Kidney epithelial cell (primary cell): ENCODE results near the gene SYT11. TPM values are rescaled to one million over a fixed set of nuclear protein-coding genes. Genes with fewer than 3 reads are reported as not detected.
"Not testable (repeated sequence)": the region's sequence is repeated elsewhere in the genome, so short reads cannot be mapped to it uniquely, and the experiment has no call there.

Experiments
- DNase-seq: peaks from one replicate; pipeline ENCODE4 v3.0.0-alpha.2; 2010; ENCODE audit warnings: low read depth
- H3K27me3 ChIP-seq: 2 replicates; pipeline ENCODE4 v1.6.0; 2011; ENCODE audit warnings: low read length; ENCODE audit not compliant: control insufficient read depth, insufficient read depth
- H3K36me3 ChIP-seq: 2 replicates; pipeline ENCODE4 v1.5.1; 2011; ENCODE audit warnings: low read length; ENCODE audit not compliant: control insufficient read depth, insufficient read depth
- H3K4me3 ChIP-seq: 2 replicates; pipeline ENCODE4 v1.5.1; 2011; ENCODE audit warnings: low read depth, mild to moderate bottlenecking, control low read depth, low read length
- total RNA-seq: library from RNA; depleted of rRNA; stranded (reverse); fragments of >200 nt; gene quantifications from 2 replicates; pipeline ENCODE4 v1.2.3, GENCODE V29; 2015
- TF ChIP-seq, protein P1 (sequence below): IDR thresholded peaks from 2 replicates; pipeline ENCODE4 v1.5.1; 2011; ENCODE audit warnings: mild to moderate bottlenecking, moderate library complexity, low read length, control low read depth, inconsistent platforms; ENCODE audit not compliant: insufficient read depth, poor library complexity, severe bottlenecking

Gene SYT11
- total RNA-seq, 1 donor from 2014 or later: 28.1 TPM

DNA sequence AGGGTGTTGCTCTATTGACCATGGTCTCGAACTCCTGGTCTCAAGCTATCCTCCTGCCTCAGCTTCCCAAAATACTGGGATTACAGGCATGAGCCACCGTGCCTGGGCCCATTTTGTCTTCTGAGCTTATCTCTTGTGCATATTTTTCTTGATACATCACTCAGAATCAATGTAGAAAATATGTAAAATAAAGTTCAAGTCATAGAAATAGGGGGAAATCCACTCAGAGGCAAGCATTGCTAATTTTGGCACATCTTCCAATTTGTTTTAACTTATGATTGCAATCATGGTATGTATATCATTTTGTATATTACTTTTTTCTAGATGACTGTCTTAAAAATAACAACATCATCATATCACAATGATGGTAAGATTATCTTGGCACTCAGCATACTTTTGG, 30.2 kb downstream of the SYT11 start:
- Histone ChIP-seq H3K27me3 (no peaks in the 10 kb centered on the region), H3K36me3 (no peaks in the 10 kb centered on the region), H3K4me3 (no peak overlapping the region)
- TF ChIP-seq, protein P1, sequence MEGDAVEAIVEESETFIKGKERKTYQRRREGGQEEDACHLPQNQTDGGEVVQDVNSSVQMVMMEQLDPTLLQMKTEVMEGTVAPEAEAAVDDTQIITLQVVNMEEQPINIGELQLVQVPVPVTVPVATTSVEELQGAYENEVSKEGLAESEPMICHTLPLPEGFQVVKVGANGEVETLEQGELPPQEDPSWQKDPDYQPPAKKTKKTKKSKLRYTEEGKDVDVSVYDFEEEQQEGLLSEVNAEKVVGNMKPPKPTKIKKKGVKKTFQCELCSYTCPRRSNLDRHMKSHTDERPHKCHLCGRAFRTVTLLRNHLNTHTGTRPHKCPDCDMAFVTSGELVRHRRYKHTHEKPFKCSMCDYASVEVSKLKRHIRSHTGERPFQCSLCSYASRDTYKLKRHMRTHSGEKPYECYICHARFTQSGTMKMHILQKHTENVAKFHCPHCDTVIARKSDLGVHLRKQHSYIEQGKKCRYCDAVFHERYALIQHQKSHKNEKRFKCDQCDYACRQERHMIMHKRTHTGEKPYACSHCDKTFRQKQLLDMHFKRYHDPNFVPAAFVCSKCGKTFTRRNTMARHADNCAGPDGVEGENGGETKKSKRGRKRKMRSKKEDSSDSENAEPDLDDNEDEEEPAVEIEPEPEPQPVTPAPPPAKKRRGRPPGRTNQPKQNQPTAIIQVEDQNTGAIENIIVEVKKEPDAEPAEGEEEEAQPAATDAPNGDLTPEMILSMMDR: no peak
- DNase-seq: no peak

DNA sequence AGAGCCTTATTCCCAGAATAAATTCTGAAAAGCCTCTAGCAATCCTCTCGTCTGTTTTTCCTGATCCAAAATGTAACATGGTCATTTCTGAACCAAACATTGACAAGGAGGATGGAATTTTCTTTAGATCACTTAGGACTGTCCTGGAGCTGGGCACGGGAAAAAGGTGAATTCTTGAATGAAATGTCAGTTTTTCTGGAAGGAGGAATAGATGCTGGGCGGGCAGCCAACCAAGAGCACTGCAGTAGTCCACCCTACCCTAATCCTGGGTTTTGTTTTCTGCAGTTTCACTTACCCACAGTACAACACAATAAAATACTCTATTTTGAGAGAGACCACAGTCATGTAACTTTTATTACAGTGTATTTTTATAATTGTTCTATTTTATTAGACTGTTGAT, 30.9 kb downstream of the SYT11 start:
- no peaks in the 10 kb centered on the region for H3K36me3 ChIP-seq
- TF ChIP-seq, protein P1: no peak
- no peak for DNase-seq
- H3K27me3 ChIP-seq: no peaks in the 10 kb centered on the region
- H3K4me3 ChIP-seq: no peak overlapping the region

DNA sequence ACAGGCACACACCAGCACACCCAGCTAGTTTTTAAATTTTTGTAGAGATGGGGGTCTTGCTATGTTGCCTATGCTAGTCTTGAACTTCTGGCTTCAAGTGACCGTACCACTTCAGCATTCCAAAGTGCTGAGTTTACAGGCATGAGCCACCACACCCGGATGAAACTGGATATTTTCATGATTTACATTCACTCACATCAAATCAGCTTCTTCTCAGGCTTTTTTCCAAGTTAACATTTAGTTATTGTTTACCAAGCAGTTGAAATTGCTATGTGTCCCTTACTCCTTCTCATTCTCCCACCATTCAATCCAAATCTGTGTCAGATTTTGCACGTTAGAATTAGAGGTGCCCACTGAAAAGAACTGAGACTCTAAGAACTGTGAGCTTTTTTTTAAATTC, 33.4 kb downstream of the SYT11 start:
- H3K36me3 ChIP-seq: no peaks in the 10 kb centered on the region
- peak; percentile 57 for DNase-seq

DNA sequence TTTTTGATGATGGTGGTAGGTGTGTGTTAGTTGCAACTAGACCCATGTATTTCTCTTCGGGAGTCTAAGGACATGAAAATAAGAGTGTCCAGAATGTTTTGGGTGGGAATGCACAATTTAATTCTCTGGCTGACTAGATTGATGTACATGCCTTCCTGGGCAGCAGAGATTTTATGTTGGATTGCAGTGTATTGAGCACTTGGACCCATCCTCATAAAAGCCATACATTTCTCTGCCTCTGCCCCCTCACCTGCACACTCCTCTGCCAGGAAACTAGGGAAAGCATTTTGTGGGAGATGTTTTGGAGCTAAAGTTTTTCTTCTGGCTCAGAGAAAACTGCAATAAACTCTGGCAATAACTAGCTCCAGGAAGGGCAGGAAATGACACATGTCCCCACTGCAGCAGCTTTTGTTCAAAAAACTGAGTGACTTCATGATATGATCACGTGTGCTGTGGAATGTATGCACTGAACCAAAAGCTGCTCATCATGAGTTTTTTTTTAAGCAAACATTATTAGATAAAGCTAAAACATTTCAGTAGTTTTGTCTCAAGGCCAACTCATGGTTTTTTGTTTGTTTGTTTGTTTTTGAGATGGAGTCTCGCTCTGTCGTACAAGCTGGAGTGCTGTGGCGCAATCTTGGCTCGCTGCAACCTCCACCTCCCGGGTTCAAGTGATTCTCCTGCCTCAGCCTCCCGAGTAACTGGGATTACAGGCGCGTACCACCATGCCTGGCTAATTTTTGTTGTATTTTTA, 34.2 kb downstream of the SYT11 start:
- TF ChIP-seq, protein P1: no peak
- Histone ChIP-seq H3K4me3 (no peak overlapping the region), H3K27me3 (no peaks in the 10 kb centered on the region), H3K36me3 (no peaks in the 10 kb centered on the region)
- peak; percentile 57 for DNase-seq

More for the DNA sequence above, 33.4 kb downstream of the SYT11 start:
- Histone ChIP-seq H3K4me3 (no peak overlapping the region), H3K27me3 (no peaks in the 10 kb centered on the region)
- TF ChIP-seq, protein P1: no peak

DNA sequence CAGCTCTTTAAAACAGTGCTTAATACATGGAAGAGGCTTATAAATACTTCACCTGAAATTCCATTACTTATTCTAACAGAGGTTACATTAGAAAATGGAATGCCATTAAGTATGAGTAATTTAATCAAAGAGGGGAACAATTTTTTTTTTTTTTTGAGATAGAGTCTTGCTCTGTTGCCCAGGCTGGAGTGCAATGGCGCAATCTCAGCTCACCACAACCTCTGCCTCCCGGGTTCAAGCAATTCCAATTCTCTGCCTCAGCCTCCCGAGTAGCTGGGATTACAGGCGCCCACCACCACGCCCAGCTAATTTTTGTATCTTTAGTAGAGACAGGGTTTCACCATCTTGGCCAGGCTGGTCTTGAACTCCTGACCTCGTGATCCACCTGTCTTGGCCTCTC, 36.2 kb downstream of the SYT11 start:
- H3K36me3 ChIP-seq, H3K4me3 ChIP-seq, DNase-seq: not testable (repeated sequence)

DNA sequence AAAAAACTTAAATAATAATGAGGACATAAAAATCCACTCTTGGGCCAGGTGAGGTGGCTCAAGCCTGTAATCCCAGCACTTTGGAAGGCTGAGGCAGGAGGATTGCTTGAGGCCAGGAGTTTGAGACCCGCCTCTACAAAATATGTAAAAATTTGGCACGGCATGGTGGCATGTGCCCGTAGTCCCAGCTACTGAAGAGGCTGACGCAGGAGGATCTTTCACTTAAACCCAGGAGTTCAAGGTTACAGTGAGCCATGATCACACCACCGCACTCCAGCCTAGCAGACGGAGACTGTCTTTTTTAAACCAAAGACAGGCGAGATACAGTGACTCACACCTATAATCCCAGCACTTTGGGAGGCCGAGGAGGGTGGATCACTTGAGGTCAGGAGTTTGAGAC, 37.1 kb downstream of the SYT11 start:
- H3K4me3 ChIP-seq, H3K27me3 ChIP-seq, DNase-seq, H3K36me3 ChIP-seq: not testable (repeated sequence)

More for the DNA sequence above, 36.2 kb downstream of the SYT11 start:
- H3K27me3 ChIP-seq: not testable (repeated sequence)

DNA sequence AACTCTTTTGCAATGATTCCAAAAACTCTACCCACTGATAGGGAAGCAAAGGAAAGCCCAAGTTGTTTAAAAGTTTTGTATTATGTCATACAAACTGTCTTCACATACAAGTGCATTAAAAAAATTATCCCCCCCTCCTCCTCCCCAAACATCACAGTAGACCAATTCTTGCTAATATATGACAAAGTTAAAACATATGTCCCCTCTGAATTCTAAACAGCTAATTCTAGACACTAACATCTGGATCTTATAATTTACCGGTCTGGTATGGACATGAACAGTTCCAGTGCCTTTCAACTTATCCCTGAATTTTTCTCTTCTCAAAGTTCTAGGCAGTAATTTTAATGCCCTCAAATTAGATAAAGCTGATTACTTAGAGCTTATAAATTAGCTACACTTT, 38.4 kb downstream of the SYT11 start:
- Histone ChIP-seq H3K4me3 (no peak overlapping the region), H3K27me3 (no peaks in the 10 kb centered on the region), H3K36me3 (no peaks in the 10 kb centered on the region)
- no peak for DNase-seq
- TF ChIP-seq, protein P1: no peak
